GM21515 (cell line): ENCODE measurements around the gene NSF.
"Not testable (repeated sequence)": the region's sequence is repeated elsewhere in the genome, so short reads cannot be mapped to it uniquely, and the experiment has no call there.

Source experiments
- ATAC-seq: cut with Tn5 transposase; IDR thresholded peaks from one replicate; pipeline ENCODE4 v1.9.1; 2021; ENCODE audit not compliant: unreplicated experiment

Gene NSF

GRCh38 chr17:46696522-46696921 is 106.1 kb downstream of the NSF start:
- not testable (repeated sequence) for ATAC-seq

- not testable (repeated sequence) for ATAC-seq
These were observed 108.5 kb downstream of the NSF start for GRCh38 chr17:46699014-46699413.

- no peak for ATAC-seq
These were observed 127.5 kb downstream of the NSF start for GRCh38 chr17:46717999-46718398.

DNA sequence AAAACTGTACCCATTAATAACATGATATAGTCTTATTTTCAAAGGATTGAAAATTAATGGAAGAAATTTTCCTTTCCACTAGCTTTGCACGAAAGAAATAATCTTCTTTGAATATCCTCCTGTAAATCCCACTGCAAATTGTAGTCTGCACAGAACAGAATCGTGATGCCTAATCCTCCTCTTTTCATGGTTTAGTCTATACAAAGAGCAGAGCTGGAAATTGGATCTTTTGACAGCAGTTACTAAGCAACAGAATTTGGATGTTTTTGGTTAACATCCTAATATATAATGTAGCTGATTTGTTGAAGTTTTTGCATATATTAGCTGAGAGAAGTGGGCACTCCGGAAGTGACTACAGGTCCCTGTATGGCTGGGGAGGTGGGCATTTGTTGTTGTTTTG is 129.4 kb downstream of the NSF start:
- ATAC-seq: no peak

DNA sequence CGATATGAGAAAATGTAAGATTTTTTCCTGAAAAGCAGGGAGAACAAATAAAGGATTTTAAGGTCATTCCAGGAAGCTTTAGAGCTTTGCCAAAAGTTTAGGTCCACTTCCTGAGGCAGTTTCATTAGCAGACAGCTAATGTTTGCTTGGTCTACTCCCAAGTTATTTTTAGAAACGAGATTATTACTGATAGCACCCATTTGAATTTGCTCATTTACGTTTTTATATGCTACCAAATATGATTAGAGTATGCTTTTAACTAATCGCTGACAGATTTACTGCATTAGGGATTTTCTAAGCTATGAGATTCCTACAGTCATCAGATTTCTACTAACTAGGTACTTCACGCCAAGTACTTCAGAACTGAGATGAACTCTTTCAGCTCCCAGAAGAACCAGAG is 129.9 kb downstream of the NSF start:
- no peak for ATAC-seq

DNA sequence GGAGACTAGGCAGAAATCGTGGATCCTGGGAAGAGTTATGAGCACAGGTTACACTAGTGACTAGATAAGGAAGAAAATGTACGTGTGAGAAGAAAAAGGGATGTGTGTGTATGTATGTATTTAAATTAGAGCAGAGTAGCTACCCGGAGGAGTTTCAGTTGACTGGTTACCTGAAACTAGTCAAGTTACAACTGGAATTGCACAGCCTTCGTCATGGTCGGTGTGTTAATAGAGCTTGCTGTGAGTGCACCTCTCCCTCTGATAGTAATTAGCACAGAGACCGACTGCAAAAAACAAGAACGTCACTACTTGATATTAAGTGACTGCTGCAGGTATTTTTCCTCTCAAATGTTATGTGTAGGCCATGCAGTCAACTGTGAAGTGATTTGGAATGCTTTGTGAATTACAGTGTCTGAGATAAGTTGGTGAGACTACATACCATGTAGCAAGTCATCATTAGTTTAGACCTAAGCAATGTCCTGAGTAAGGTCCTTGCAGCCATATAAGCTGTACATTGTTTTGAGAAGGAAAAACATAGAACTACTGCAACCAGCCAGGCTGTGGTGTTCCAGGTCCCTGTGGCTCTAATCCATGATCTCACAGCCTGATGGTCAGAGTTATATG is 132.3 kb downstream of the NSF start:
- ATAC-seq: no peak

DNA sequence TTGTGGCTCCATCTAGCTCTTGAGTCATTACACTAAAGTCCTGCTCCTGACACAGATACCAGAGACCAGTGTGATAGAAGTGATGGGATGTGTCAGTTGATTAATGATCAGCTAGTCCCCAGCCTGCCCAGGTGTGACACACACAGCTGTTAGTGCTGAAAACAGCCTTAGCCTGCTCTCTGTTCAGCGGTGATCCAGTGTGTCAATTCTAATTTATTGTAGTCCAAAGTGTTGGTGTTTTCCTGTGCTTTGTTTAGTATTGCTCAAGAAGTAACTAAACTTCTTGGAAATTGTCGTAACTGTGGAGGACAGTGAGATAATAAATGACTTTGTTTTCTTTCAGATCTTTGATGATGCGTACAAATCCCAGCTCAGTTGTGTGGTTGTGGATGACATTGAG is 135.7 kb downstream of the NSF start:
- no peak for ATAC-seq

DNA sequence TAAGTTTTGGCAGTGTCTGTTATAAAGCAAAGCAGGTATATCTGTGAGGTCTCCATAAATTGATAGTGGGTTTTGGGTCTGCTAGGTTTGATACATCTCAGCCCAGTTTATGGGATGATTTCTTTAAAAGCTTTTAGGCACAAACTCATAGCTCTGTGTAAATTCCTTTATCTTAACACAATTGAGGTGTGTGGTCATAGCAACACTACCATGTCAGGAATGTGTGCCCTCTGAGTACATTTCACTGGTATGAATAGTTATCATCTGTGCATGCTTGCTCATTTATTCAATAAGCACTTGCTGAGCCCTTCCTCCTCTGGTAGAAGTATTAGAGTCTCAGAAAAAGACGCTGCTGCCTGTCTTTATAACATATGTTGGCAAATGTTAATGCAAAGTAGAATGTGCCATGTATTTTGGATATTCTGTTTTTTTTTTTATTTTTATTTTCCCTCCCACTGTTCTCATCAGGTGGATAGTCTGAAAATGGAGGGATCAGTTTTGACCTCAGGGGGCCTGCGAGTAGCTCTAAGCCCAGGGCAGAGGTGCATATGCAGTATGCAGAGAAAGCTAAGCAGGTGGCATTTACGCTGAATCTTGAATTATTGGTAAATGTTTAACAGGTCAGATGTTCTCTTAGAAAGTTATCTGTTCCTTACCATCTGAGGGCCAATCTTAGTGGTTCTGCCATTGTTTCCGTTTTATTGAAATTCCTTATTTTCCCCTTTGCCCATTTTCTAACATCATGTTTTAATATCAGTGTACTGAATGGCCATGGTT is 137.3 kb downstream of the NSF start:
- ATAC-seq: no peak

DNA sequence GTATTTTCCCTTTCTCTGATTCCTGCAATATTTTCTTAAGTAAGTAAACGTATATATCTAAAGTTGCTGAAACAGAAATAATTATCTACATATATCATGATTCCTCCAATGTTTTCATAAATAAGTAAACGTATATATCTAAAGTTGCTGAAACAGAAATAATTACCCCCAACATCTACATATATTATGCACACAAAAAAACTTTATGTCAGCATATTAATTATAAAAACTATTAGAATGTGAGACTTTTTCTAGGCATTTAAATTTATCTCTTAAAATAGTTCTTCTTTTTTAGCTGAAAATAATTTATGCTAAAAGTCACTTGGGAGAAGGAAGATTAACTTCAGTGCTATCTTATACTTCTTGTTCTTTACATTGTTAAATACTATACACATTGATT is 139.6 kb downstream of the NSF start:
- ATAC-seq: no peak

DNA sequence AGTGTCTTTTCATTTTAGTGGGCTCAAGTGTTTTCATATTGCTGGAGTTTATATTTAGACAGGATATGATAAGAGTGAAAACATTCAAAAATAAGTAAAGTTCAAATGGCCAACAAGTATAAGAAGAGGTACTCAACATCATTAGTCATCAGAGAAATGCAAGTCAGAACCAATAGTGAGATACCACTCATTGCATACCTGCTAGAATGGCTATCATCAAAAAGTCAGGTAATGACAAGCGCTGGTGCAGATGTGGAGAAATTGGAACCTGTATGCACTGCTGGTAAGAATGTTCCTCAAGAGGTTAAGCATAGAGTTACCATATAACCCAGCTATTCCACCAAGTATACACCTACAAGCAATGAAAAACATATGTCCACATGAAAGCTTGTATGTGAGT is 140.2 kb downstream of the NSF start:
- no peak for ATAC-seq

- ATAC-seq: no peak
These were observed 141.7 kb downstream of the NSF start for GRCh38 chr17:46732160-46732559.

- no peak for ATAC-seq
These were observed 142.4 kb downstream of the NSF start for GRCh38 chr17:46732754-46733398.

DNA sequence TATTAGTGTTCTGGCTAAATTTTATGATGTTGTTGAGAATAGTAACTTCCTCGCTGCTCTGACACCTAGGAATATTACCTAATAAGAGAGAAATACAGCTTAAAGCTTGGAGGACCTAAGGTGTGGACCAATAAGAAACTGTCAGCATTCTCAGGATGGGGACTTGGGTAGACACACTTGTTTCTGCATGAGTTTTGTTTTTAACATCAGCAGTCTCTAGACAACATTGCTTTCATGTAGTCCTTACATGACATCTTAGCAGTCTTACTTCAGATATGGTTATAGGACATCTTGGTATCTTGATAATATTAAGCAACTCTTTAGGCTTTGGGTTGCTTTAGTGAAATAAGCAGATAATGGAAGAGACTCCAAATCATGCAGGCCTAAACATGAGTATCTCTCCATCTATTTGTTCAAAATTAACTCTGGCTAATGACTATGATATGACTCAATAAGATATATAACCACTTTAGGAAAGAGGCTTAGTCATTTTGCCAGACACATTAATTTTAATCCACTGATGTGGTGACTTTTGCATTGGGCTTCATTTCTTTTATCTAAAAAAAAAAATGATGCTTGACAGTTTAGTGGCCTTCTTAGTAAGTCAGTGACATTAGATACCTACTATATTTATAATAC is 143.5 kb downstream of the NSF start:
- ATAC-seq: no peak

- ATAC-seq: no peak
These were observed 145.6 kb downstream of the NSF start for GRCh38 chr17:46736100-46736499.

DNA sequence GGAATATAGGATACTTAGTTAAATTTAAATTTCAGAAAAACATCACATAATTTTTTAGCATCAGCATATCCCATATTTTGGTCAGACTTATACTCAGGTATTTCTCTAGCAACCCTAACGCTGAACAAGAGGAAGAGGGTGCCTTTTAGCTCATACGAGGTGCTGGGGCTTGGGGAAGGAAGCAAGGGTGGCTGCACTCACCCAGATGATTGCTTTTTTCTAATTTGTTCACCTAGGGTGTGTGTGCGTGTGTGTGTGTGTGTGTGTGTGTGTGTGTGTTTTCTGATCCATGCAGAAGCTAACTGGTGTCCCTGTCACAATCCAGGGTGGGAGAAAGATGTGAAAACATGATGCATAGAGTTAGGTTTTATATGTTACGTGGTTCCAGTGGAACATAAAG is 146.9 kb downstream of the NSF start:
- no peak for ATAC-seq

- ATAC-seq: no peak
These were observed 148.1 kb downstream of the NSF start for GRCh38 chr17:46738544-46738943.

DNA sequence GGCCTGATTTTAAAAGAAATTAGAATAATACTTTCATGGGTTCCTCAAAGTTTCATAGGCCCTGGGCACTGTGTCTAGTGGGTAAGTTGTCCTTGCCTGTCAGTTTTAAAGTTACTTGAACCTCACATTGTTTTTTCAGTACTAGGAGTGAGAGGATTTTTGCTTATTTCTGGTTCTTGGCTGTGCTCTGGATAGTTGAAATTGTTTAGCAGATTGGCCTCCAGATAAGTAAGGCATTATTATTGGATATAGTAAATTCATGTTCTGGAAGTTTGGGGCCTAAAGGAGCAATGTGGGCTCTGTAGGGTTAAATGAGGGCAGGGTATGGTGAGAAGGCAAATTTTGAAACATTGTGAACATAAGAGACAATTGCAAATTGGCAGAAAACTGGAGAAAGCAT is 149.5 kb downstream of the NSF start:
- ATAC-seq: no peak

- no peak for ATAC-seq
These were observed 150.8 kb downstream of the NSF start for GRCh38 chr17:46741122-46741730.

- no peak for ATAC-seq
These were observed 152.2 kb downstream of the NSF start for GRCh38 chr17:46742565-46743270.

DNA sequence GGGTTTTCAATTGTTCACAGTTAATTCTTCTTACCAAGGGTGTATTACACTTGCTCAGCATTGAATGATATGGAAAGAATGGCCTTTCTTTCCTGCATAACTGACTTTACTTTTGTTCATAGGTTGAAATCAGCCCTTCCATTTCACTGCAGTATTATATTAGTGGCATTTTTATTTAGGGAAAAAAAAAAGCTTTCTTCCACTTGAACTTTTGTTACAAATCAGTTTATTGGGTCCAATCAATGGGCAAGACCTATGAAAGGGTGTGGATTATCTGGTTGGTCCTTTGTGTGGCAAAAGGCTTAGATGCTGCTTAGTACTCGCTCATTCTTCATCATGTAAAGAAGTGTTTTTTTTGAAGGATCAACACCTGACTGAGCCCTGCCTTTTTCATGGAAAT is 154.0 kb downstream of the NSF start:
- ATAC-seq: no peak

DNA sequence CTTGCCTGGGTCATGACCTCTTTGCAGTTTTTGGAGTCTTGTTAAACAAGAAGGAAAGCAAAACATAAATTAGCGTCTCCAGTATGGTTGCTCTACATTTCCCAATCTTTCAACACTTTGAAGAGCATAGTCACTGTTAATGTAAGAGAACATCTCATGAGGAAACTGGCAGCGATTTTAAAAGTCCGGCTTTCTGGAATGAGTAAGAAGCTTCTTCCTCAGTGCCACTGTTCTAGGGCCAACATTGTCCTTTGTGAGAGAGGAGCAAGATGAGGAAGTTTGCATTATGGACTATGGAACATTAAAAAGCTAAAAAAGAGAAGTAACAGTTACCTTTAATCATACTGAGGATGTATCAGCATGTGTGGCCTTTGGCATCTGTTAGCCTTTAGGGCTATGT is 154.9 kb downstream of the NSF start:
- no peak for ATAC-seq
